ENCODE measurements around the gene NAPSA. TPM values are rescaled to one million over a fixed set of nuclear protein-coding genes. Genes with fewer than 3 reads are reported as not detected.

The NAPSA gene
- total and polyA plus RNA-seq, 9 of the 15 experiments (the other 6 are each of a cell fraction or from before 2014, with no cell fraction given): 0.25 to 1.9 (median 0.69) TPM

- TF ChIP-seq NFIX (CRISPR knock-in tag; IDR thresholded peaks at IDR 0.05; ENCODE audit: low read depth) (no peak), ELF1 (tag; IDR thresholded peaks at IDR 0.05) (0 out of 2 replicates have a peak, but pooled peaks have one; percentile 20), ARID1B (IDR thresholded peaks at IDR 0.05) (peak; percentile 11; the same call in 1 of the 2 replicates), CBFA2T3 (IDR thresholded peaks at IDR 0.05) (peak; percentile 21; the same call in 1 of the 2 replicates), ZNF639 (CRISPR knock-in tag; conservative IDR thresholded peaks at IDR 0.05 in 1 of 2, IDR thresholded peaks at IDR 0.05 in 1 of 2) (no peak), TRIM25 (IDR thresholded peaks at IDR 0.05; ENCODE audit: borderline replicate concordance) (no peak), ZNF512 (tag; IDR thresholded peaks at IDR 0.05) (no peak), CCAR2 (IDR thresholded peaks at IDR 0.05; ENCODE audit: low read depth, low read length) (no peak), ZNF76 (CRISPR knock-in tag; IDR thresholded peaks at IDR 0.05; ENCODE audit: borderline replicate concordance) (no peak), POLR3G (IDR thresholded peaks at IDR 0.05; ENCODE audit: extremely low read depth, insufficient read length, insufficient replicate concordance) (no peak), STAT5A (IDR thresholded peaks at IDR 0.05; ENCODE audit: borderline replicate concordance, low read length) (no peak), ETS1 (conservative IDR thresholded peaks at IDR 0.05; ENCODE audit: control insufficient read depth, low read depth, low read length) (0 out of 2 replicates have a peak, but pooled peaks have one; percentile 24), FOXK1 (CRISPR knock-in tag; IDR thresholded peaks at IDR 0.05; ENCODE audit: borderline replicate concordance) (no peak), CREBBP (IDR thresholded peaks at IDR 0.05; ENCODE audit: low read depth, low read length) (no peak), CHCHD3 (CRISPR knock-in tag; IDR thresholded peaks at IDR 0.05) (no peak), ZFP30 (CRISPR knock-in tag; IDR thresholded peaks at IDR 0.05; ENCODE audit: borderline replicate concordance) (no peak), RUNX1 (IDR thresholded peaks at IDR 0.05; ENCODE audit: low read depth) (no peak)
Measured at GRCh38 chr19:50384685-50385535, 19.5 kb upstream of the NAPSA start (continued).

Data from K562 (cell line).